Left ventricle myocardium inferior (tissue), 1 donor: Measurements from ENCODE around the gene CALM3. TPM values are rescaled to one million over a fixed set of nuclear protein-coding genes. Genes with fewer than 3 reads are reported as not detected.

ENCODE experiments used
- DNase-seq: peaks from one replicate; pipeline ENCODE4 v3.0.0-alpha.2; 2020
- H3K27ac ChIP-seq: fragments of 200-600 bp; replicated peaks from 2 replicates; pipeline ENCODE4 v1.8.0; 2021
- H3K27me3 ChIP-seq: fragments of 200-600 bp; 2 replicates; pipeline ENCODE4 v1.8.0; 2021; ENCODE audit warnings: low read depth
- H3K36me3 ChIP-seq: fragments of 200-600 bp; 2 replicates; pipeline ENCODE4 v1.8.0; 2021
- H3K4me1 ChIP-seq: fragments of 200-600 bp; 2 replicates; pipeline ENCODE4 v1.8.0; 2021
- H3K4me3 ChIP-seq: fragments of 200-600 bp; 2 replicates; pipeline ENCODE4 v1.8.0; 2021; ENCODE audit warnings: mild to moderate bottlenecking, moderate library complexity
- H3K9me3 ChIP-seq: fragments of 200-600 bp; replicated peaks from 2 replicates; pipeline ENCODE4 v1.8.0; 2021
- intact Hi-C: fragments of 100-400 bp; cut with micrococcal nuclease; formaldehyde crosslinking; loops from one replicate; pipeline ENCODE4 v1.11.0; 2022
- total RNA-seq: library from RNA; stranded (reverse); fragmentation: NEBNext Ultra II Directional; extraction: Animal tissue kit (Norgen Biotek cat#: 25700); gene quantifications from one replicate; pipeline ENCODE4 v1.2.1, GENCODE V29; 2021
- TF ChIP-seq, protein P1 (sequence below): fragments of 200-600 bp; IDR thresholded peaks from 2 replicates; pipeline ENCODE4 v1.8.0; 2021; ENCODE audit warnings: antibody characterized with exemption, mild to moderate bottlenecking, borderline replicate concordance
- donor health status: DM: no; HTN: yes; CAD: no; lungs with severe emphysema.

CALM3 gene
- total RNA-seq, 1 donor from 2014 or later = 294 TPM

GRCh38 chr19:46599716-46600373 lies 1.3 kb upstream of the CALM3 start:
- no peak for DNase-seq
- H3K36me3 ChIP-seq = no peaks in the 10 kb centered on the region
- H3K9me3 ChIP-seq = peaks cover 20% of the 10 kb centered on the region
- no peaks in the 10 kb centered on the region for H3K27me3 ChIP-seq
- H3K4me1 ChIP-seq = peaks cover 41% of the 10 kb centered on the region
- TF ChIP-seq, protein P1, sequence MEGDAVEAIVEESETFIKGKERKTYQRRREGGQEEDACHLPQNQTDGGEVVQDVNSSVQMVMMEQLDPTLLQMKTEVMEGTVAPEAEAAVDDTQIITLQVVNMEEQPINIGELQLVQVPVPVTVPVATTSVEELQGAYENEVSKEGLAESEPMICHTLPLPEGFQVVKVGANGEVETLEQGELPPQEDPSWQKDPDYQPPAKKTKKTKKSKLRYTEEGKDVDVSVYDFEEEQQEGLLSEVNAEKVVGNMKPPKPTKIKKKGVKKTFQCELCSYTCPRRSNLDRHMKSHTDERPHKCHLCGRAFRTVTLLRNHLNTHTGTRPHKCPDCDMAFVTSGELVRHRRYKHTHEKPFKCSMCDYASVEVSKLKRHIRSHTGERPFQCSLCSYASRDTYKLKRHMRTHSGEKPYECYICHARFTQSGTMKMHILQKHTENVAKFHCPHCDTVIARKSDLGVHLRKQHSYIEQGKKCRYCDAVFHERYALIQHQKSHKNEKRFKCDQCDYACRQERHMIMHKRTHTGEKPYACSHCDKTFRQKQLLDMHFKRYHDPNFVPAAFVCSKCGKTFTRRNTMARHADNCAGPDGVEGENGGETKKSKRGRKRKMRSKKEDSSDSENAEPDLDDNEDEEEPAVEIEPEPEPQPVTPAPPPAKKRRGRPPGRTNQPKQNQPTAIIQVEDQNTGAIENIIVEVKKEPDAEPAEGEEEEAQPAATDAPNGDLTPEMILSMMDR = no peak
- peak overlapping the region; percentile 100 for H3K4me3 ChIP-seq
- intact Hi-C loops = no loop called here
- H3K27ac ChIP-seq = peak overlapping the region; percentile 98

DNA sequence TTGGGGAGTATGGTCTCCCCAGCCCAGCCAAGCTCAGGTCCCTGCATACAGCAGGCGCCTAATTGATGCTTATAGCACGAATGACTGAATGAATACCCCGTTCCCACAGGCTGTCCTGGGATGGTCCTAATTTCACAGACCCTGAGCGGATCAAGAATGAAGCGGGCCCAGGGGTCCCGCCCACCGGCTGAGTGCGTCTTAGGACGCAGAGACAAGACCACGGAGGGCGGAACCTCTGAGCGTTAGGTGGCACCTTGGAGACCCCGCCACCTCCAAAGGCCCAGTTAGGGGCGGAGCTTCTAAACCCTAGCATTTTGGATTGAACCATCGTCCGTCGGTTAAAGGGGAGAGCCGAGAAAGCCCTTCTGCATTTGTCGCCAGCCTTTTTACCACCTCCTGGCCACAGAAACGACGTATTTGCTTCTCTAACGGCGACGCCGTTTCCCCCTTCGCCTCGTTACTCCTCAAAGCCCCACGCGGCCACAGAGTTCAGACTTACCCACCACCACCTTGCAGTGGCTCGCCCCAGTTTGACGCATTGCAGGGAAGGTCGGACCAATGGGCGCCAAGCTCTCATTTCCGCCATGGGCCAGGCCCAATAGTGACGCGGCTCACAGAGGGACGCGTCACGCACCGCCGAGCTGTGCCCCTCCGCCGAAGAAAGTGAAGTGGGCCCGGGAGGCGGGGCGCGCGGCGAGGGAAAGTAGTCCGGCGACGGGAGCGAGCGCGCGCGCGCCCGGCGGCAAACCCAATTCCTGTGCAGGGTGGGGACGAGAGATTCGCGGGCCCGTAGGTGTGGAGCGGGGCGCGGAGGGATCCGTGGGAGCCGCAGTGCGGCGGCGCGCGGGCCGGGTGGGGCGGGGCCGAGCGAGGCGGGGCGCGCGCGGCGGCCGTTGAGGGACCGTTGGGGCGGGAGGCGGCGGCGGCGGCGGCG lies 479 bp upstream of the CALM3 start:
- H3K27ac ChIP-seq = peak overlapping the region; percentile 98
- H3K4me1 ChIP-seq = peaks cover 49% of the 10 kb centered on the region
- TF ChIP-seq, protein P1 = no peak
- H3K36me3 ChIP-seq = peaks cover 2% of the 10 kb centered on the region
- peak overlapping the region; percentile 100 for H3K4me3 ChIP-seq
- intact Hi-C loops = no loop called here
- DNase-seq = peak; percentile 99
- H3K27me3 ChIP-seq = no peaks in the 10 kb centered on the region
- H3K9me3 ChIP-seq = peaks cover 20% of the 10 kb centered on the region

GRCh38 chr19:46602392-46603194 lies 1.5 kb downstream of the CALM3 start:
- peaks cover 19% of the 10 kb centered on the region for H3K36me3 ChIP-seq
- intact Hi-C loops = no loop called here
- peak overlapping the region; percentile 100 for H3K4me3 ChIP-seq
- no peak for DNase-seq
- peaks cover 19% of the 10 kb centered on the region for H3K9me3 ChIP-seq
- peaks cover 67% of the 10 kb centered on the region for H3K4me1 ChIP-seq
- H3K27me3 ChIP-seq = no peaks in the 10 kb centered on the region
- peak overlapping the region; percentile 98 for H3K27ac ChIP-seq
- TF ChIP-seq, protein P1 = no peak

DNA sequence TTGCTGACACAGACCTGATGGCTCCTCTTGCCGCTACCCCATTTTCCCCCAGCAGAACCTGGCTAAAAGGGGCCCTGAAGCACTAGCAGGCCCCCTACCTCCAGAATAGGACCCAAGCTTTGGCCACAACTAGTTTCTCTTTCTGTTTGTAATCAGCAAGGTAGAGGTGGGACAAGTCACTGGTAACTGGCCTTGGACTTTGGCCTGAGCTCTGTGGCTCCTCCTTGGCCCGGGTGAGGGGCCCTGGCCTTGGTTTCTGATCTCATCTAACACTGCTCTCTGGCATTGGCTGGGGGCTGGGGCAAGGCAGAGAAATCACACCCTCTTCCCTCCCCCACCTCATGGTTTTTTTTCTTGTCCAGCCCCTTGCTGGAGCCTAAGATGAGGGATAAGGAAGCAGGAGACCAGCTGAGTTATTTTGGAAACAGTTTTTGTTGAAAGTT lies 2.1 kb downstream of the CALM3 start:
- Histone ChIP-seq H3K27me3 (no peaks in the 10 kb centered on the region), H3K27ac (peak overlapping the region; percentile 98), H3K36me3 (peaks cover 26% of the 10 kb centered on the region), H3K9me3 (peaks cover 13% of the 10 kb centered on the region), H3K4me1 (peaks cover 67% of the 10 kb centered on the region), H3K4me3 (peak overlapping the region; percentile 100)
- DNase-seq = no peak
- intact Hi-C loops = no loop called here
- TF ChIP-seq, protein P1 = no peak

DNA sequence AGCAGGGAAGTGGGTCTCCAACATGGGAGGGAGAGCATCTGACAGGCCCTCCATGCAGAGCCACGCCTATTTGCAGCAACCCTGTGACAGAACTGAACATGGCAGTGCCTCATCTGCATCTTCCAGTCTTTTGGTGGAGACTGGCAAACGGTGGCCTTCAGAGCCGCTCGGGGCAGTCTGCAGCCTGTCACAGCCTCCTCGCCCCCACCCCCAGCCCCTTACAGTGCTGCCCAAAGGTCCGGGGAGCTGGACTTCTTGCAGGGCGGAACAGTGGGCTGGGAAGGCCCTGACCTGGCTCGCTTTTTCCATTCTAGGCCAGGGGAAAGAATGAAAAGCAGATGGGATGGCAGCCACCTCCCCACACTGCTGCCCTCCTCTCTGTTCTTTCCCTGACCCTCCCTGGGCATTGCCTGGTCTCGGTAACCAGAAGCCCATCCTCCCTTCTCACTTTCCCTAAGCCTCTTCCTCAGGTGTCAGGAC lies 2.7 kb downstream of the CALM3 start:
- Histone ChIP-seq H3K27ac (peak overlapping the region; percentile 98), H3K36me3 (peaks cover 31% of the 10 kb centered on the region), H3K9me3 (peaks cover 7% of the 10 kb centered on the region), H3K27me3 (no peaks in the 10 kb centered on the region), H3K4me1 (peaks cover 67% of the 10 kb centered on the region), H3K4me3 (peak overlapping the region; percentile 100)
- TF ChIP-seq, protein P1 = no peak
- DNase-seq = no peak
- intact Hi-C loops = no loop called here
